ENCODE results near the gene HOXB6.

Gene HOXB6

DNA sequence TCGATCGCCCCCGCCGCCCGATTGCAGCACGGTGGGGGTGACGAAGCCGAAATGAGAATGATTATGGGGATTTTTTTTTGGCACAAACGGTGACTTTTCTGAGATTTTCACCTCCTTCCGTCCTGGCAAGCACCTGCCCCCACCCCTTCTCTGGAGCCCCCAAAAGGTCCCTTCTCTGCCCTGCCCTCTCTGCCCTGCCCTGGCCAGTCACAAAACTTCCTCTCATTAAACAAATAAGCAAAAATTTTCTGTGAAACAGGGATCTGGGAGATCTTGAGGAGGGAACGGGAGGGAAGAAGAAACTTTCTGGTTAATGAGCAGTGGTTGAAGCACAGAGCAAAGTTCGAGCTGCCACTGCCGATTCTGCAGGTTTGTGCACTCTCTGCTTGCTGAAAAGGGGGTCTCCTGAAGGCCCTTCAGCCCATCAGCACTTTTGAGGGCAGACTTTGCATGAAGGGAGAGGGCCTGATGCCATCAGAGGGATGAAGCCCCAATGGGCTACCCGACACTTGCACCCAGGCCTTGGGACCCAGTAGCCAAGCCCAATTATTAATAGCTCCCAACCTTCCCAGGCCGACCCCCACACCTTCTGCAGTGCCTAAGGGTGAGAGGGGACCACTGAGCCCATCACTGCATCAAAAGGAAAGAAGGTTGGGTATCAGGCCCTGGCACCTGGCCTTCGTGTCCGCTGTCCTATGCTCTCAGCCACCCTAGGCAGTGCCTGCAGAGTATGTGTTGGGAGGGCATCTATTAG, 11.4 kb upstream of the HOXB6 start:
- peaks cover 9% of the 10 kb centered on the region for H4K20me1 ChIP-seq (ENCODE audit: insufficient read depth, low read length, poor library complexity, severe bottlenecking)
- peak overlapping the region; percentile 98 for H3K4me2 ChIP-seq (ENCODE audit: low read depth, low read length, poor library complexity, severe bottlenecking)
- TF ChIP-seq, protein P1, sequence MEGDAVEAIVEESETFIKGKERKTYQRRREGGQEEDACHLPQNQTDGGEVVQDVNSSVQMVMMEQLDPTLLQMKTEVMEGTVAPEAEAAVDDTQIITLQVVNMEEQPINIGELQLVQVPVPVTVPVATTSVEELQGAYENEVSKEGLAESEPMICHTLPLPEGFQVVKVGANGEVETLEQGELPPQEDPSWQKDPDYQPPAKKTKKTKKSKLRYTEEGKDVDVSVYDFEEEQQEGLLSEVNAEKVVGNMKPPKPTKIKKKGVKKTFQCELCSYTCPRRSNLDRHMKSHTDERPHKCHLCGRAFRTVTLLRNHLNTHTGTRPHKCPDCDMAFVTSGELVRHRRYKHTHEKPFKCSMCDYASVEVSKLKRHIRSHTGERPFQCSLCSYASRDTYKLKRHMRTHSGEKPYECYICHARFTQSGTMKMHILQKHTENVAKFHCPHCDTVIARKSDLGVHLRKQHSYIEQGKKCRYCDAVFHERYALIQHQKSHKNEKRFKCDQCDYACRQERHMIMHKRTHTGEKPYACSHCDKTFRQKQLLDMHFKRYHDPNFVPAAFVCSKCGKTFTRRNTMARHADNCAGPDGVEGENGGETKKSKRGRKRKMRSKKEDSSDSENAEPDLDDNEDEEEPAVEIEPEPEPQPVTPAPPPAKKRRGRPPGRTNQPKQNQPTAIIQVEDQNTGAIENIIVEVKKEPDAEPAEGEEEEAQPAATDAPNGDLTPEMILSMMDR (conservative IDR thresholded peaks at IDR 0.05; ENCODE audit: low read length): no peak
- TF ChIP-seq EZH2phosphoT487 (IDR thresholded peaks at IDR 0.05; ENCODE audit: borderline replicate concordance): no peak
- H3K27me3 ChIP-seq (ENCODE audit: insufficient read depth, low read length, poor library complexity, severe bottlenecking): peaks cover 21% of the 10 kb centered on the region
- no peak overlapping the region for H2AFZ ChIP-seq (ENCODE audit: low read length)
- H3K36me3 ChIP-seq (ENCODE audit: insufficient read depth, low read length): no peaks in the 10 kb centered on the region
- H3K9me3 ChIP-seq (ENCODE audit: insufficient read depth, low read depth, low read length): no peaks in the 10 kb centered on the region
- peaks cover 31% of the 10 kb centered on the region for H3K4me1 ChIP-seq (ENCODE audit: insufficient read depth, low read length, poor library complexity, severe bottlenecking)
- peak overlapping the region; percentile 89 for H3K4me3 ChIP-seq (ENCODE audit: low read length, poor library complexity, severe bottlenecking)
- peaks cover 8% of the 10 kb centered on the region; the same call in 1 of the 2 replicates for H3F3A ChIP-seq (ENCODE audit: low read depth)
- peaks cover 97% of the 10 kb centered on the region for H3K79me2 ChIP-seq (ENCODE audit: insufficient read depth, low read length)
- H3K9me2 ChIP-seq (replicated peaks; ENCODE audit: low read depth, low read length): no peaks in the 10 kb centered on the region
- peak overlapping the region; percentile 100 for H3K9ac ChIP-seq (ENCODE audit: low read depth, low read length, poor library complexity, severe bottlenecking)

DNA sequence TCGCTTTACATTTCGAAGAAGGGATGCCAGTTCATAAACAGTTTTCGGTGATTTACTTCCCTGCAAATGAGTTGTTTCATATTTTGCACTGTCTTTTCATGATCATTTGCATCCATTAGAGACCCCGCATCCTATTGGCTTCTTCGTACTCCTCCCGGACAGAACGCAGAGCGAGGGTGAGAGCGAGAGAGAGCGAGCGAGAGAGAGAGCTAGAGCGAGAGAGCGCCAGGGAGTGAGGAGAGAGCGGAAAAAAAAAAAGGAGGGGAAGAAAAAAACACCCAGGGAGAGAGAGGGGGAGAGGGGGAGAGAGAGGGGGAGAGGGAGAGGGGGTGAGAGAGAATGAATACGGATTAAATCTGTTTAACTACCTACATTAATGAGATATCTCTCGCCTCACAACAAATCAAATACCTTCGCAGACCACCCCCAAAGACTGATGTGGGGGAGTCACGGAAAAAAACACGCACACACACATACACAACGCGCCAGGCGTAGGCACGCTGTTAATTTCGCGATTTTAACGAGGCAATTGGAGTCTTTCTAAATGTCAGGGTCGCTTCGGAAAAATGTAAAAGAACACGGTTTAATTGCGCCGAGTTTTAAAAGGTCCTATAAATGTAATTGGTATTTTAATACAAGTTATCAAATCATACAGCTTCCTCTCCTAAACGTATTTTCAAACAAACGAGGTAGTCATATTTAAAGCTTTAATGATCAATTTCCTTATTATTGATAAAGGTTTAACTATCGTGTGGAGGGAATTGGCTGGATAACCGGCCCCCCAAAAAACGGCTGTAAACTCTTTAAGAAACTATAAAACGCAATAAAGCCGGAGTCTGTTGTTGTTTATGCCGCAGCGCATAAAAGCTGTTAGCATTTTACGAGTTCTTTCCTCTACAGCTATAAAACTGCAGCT, 10.5 kb upstream of the HOXB6 start, which contains the start of gene HOXB8:
HOXB8 (minus strand) TSS at position 246 of the 916 bp plus-strand sequence. CDS start 588 bp downstream, outside the sequence.
- TF ChIP-seq, protein P1 (conservative IDR thresholded peaks at IDR 0.05; ENCODE audit: low read length): no peak
- TF ChIP-seq EZH2phosphoT487 (IDR thresholded peaks at IDR 0.05; ENCODE audit: borderline replicate concordance): peak; percentile 14; the same call in 1 of the 2 replicates
- Histone ChIP-seq H4K20me1 (ENCODE audit: insufficient read depth, low read length, poor library complexity, severe bottlenecking) (peaks cover 9% of the 10 kb centered on the region), H3K4me3 (ENCODE audit: low read length, poor library complexity, severe bottlenecking) (peak within 1 kb of the TSS; percentile 89), H3K36me3 (ENCODE audit: insufficient read depth, low read length) (no peaks in the 10 kb centered on the region), H2AFZ (ENCODE audit: low read length) (no peak within 1 kb of the TSS), H3K4me1 (ENCODE audit: insufficient read depth, low read length, poor library complexity, severe bottlenecking) (peaks cover 24% of the 10 kb centered on the region), H3K9me3 (ENCODE audit: insufficient read depth, low read depth, low read length) (no peaks in the 10 kb centered on the region), H3F3A (ENCODE audit: low read depth) (peaks cover 12% of the 10 kb centered on the region; the same call in 1 of the 2 replicates), H3K9me2 (replicated peaks; ENCODE audit: low read depth, low read length) (no peaks in the 10 kb centered on the region), H3K27me3 (ENCODE audit: insufficient read depth, low read length, poor library complexity, severe bottlenecking) (peaks cover 20% of the 10 kb centered on the region), H3K4me2 (ENCODE audit: low read depth, low read length, poor library complexity, severe bottlenecking) (peak within 1 kb of the TSS; percentile 98), H3K9ac (ENCODE audit: low read depth, low read length, poor library complexity, severe bottlenecking) (peak within 1 kb of the TSS; percentile 100), H3K79me2 (ENCODE audit: insufficient read depth, low read length) (peaks cover 97% of the 10 kb centered on the region)

DNA sequence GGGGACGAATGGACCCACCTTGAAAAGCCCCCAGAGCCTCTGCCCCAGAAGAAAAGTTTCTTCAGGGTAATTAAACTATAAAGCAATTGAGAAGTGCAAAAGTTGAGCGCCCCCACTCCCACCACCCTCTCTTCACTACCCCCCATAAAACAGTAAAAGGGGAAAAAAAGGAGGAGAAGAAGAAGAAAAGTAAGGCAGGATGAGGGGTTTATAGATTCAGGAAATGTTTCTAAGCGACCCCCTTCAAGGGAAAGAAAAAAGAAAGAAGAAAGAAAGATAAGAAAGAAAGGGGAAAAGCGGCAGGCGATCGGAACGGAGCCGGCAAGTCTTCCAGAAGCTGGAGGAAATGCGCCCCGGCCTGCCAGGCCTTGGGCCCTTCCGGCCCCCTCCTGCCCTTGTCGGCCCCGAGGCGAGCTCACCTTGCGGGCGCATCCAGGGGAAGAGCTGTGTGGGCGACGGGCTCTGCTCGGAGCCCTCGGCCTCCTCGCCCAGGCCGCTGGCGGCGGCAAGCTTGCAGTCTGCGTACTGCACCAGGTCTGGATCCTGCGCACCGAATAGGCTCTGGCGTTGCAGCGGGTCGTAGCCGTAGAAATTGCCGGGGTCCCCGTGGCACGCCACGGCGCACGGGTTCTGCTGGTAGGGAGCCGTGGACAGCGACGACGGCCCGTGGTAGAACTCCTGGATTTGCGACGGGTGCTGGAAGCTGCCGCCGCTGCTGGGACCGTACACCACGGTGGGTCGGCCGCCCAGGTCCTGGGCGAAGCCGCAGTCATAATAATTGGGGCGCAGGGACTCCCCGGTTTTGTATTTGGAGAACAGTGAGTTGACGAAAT, 9.3 kb upstream of the HOXB6 start:
- H3K36me3 ChIP-seq (ENCODE audit: insufficient read depth, low read length): no peaks in the 10 kb centered on the region
- no peaks in the 10 kb centered on the region for H3K9me3 ChIP-seq (ENCODE audit: insufficient read depth, low read depth, low read length)
- peaks cover 9% of the 10 kb centered on the region for H4K20me1 ChIP-seq (ENCODE audit: insufficient read depth, low read length, poor library complexity, severe bottlenecking)
- H3K4me1 ChIP-seq (ENCODE audit: insufficient read depth, low read length, poor library complexity, severe bottlenecking): peaks cover 24% of the 10 kb centered on the region
- H3K27me3 ChIP-seq (ENCODE audit: insufficient read depth, low read length, poor library complexity, severe bottlenecking): peaks cover 14% of the 10 kb centered on the region
- no peaks in the 10 kb centered on the region for H3K9me2 ChIP-seq (replicated peaks; ENCODE audit: low read depth, low read length)
- TF ChIP-seq, protein P1 (conservative IDR thresholded peaks at IDR 0.05; ENCODE audit: low read length): no peak
- H3F3A ChIP-seq (ENCODE audit: low read depth): peaks cover 8% of the 10 kb centered on the region; the same call in 1 of the 2 replicates
- H3K9ac ChIP-seq (ENCODE audit: low read depth, low read length, poor library complexity, severe bottlenecking): peak overlapping the region; percentile 100
- peaks cover 99% of the 10 kb centered on the region for H3K79me2 ChIP-seq (ENCODE audit: insufficient read depth, low read length)
- peak overlapping the region; percentile 98 for H3K4me2 ChIP-seq (ENCODE audit: low read depth, low read length, poor library complexity, severe bottlenecking)
- H2AFZ ChIP-seq (ENCODE audit: low read length): no peak overlapping the region
- peak overlapping the region; percentile 89 for H3K4me3 ChIP-seq (ENCODE audit: low read length, poor library complexity, severe bottlenecking)

Data from Loucy (cell line).